T-helper 9 cell (primary cell): ENCODE data around the gene RNF146.
"Not testable (repeated sequence)": the region's sequence is repeated elsewhere in the genome, so short reads cannot be mapped to it uniquely, and the experiment has no call there.

Experiments
- DNase-seq: peaks from one replicate; pipeline ENCODE4 v3.0.0-alpha.2; 2020
- total RNA-seq, 2 donors: gene quantifications; one replicate each; lab custom pipeline; 2026; lab: John Stamatoyannopoulos, UW

Gene RNF146
- 10.4 to 43.0 reads per million in 2 donors for total RNA-seq

DNA sequence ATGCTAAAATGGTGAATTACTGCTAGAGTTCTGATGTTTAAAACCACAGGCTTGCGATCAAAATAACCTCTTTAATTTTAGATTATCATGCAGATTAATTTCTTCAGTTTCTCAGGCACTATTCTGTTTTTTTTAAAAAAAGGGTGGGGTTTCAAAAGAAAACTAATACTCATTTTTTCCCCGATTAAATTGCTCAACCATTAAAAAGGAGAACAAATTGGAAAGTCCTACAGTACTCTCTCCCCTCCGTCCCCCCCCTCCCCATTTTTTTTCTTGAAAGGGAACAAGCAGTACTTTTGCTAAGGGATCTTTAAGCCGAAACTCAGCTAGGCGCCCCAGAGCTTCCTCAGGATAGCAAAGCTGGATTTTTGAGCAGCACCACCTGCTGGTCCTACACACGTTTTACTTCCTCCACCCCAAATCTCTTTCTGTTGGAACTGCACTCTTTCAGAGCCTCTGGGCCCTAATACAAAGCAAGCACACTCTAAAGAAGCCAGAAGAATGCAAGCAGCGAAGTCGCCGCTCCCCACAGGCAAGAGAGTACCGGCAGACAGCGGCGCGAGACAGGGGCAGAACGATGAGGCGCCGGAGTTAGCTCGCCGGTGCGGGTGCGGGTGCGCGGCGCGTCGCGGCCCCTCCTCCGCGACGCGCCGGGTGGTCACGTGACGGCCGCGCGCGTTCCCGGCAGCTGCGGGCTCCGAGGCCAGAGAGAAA is at the start of gene RNF146:
TSS of gene RNF146 (plus strand) at position 687 of the 714 bp plus-strand sequence. CDS start 13,475 bp downstream, outside the sequence.
- peak; percentile 63 for DNase-seq

GRCh38 chr6:127219869-127220268 is 46.8 kb upstream of the RNF146 start:
- DNase-seq = no peak

DNA sequence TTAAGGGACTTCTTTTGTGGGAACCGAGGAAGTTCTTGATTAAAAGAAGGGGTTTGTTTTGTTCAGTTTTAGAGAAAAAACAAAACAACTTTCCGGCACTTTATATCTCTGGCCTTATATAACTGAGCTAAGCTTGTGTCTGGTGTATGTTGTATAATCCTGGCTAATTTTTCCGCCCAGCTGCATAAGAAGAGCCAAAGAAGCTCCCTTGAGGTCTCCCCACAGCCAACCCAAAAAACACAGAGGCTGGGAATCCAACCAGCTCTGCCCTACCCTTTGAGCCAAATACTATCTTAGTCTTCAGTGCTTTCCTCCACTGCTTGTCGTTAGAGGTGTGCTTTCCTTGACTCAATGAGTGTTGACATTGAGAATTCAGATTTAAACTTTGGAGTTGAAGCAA is 45.5 kb upstream of the RNF146 start:
- no peak for DNase-seq

DNA sequence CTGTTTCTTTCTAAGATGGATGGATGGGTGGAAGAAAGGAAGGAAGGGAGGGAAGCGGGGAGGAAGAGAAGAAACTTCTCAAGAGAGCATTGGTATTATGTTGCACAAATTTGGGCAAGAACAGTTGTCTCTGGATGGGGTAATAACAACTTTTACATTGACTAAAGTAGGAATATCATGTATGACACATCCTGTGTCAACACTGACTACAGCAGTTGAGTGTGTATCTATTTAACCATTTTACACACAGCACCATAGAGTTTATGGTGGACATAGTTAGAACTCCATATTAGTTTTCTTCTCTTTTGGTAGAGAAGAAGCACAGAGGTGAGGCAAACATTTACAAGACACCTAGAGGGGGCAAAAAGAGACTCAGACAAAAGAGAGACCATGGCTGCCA is 44.2 kb upstream of the RNF146 start:
- no peak for DNase-seq

DNA sequence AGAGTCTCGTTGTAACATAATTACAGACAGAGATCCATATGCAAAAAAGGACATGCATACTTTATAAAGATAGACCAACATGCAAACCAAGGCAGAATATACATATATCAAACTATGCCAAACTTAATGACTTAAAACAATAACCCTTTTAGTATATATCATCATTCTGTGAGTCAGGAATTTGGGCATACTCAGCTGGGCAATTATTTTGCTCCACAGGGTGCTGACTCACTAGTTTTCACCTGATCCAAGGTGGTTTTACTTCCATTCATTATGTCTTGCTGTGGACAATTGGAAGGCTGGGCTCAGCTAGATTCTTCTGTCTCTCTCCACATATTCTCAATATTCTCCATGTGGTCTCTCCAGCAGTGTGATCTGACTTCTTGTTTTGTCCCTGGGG is 41.2 kb upstream of the RNF146 start:
- no peak for DNase-seq

GRCh38 chr6:127233819-127234218 is 32.8 kb upstream of the RNF146 start:
- DNase-seq = not testable (repeated sequence)

DNA sequence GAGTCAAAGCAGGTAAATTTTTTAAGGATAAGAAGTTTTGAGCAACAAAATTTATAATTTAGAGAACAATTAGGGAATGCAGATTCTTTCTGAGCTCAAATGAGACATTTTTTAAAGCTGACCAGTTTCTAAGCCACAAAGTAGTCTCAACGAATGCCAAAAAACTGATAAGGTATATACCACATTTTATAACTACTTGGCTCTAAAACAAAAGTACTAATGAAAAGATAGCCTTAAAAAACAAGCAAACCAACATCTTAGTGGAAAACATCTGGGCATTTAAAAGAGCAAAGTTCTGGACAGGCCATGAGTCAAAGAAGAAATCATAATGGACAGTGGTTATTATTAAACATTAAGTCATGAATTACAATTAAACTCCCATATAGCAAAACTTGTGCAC is 23.2 kb upstream of the RNF146 start:
- no peak for DNase-seq

- no peak for DNase-seq
Measured at GRCh38 chr6:127247114-127248096, 19.3 kb upstream of the RNF146 start.

- DNase-seq = no peak
Measured at GRCh38 chr6:127249621-127250020, 17.0 kb upstream of the RNF146 start.

DNA sequence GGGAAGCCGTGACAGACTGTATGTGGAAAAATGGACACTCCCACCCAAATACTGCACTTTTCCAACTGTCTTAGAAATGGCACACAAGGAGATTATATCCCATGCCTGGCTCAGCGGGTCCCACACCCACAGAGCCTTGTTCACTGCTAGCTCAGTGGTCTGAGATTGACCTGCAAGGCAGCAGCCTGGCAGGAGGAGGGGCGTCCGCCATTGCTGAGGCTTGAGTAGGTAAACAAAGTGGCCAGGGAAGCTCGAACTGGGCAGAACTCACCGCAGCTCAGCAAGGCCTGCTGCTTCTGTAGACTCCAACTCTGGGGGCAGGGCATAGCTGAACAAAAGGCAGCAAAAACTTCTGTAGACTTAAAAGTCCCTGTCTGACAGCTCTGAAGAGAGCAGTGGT is 11.4 kb upstream of the RNF146 start:
- DNase-seq = no peak

DNA sequence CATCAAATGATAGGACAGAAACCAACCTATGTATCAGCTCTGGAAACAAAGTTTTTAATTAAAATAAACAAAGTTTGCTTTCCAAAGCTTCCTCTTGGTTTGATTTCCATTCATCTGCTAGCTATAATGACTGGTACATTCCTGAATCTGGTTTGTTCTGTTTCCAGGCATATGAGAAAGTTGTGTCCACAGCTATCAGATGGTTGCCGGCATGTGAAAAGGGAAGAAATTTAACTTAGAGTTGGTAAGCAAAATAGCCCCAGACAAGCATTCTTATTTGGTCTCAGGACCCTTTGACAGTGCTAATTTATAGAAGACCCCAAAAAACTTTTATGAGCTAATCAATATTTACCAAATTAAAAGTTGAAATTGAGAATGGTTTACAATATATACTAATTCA is 3.8 kb upstream of the RNF146 start:
- no peak for DNase-seq

- DNase-seq = no peak
Measured at GRCh38 chr6:127263481-127263880, 3.2 kb upstream of the RNF146 start.

DNA sequence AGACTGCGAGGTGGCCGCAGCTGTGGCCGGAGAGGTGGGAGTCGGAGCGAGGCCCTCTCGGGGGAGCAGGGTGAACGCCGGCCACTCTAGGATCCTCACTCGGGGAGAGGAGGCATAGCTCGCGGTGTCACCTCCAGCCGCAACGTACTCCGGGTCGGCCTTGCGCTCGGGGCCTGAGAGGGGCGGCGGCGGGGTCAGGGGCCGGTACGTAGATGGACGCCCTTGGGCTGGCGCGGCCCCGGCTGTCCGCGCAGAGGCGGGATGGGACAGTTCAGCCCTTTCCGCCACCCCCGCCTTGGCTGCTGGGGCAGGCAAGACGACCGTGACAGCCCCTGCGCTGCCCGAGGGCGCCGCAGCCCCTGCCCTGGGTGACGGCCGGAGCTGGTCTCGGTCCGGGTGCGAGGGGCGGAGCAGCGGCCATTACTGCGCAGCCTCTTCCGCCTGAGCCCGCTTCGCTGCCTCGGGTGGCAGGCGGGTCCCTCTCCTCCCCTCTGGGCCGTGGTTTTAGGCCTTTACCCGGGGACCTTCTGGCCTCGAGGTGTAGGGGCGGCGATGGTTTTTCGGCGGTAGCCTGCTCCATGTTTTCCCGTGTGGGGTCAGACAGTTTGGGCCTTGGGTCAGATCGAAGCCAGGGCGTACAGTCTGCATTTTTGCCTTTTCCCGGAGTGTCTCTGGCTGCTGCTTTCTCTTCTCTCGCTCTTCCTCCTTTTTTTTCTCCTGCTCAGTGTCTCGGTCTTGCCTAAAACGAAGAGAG is 405 bp downstream of the RNF146 start:
- DNase-seq = peak; percentile 35

DNA sequence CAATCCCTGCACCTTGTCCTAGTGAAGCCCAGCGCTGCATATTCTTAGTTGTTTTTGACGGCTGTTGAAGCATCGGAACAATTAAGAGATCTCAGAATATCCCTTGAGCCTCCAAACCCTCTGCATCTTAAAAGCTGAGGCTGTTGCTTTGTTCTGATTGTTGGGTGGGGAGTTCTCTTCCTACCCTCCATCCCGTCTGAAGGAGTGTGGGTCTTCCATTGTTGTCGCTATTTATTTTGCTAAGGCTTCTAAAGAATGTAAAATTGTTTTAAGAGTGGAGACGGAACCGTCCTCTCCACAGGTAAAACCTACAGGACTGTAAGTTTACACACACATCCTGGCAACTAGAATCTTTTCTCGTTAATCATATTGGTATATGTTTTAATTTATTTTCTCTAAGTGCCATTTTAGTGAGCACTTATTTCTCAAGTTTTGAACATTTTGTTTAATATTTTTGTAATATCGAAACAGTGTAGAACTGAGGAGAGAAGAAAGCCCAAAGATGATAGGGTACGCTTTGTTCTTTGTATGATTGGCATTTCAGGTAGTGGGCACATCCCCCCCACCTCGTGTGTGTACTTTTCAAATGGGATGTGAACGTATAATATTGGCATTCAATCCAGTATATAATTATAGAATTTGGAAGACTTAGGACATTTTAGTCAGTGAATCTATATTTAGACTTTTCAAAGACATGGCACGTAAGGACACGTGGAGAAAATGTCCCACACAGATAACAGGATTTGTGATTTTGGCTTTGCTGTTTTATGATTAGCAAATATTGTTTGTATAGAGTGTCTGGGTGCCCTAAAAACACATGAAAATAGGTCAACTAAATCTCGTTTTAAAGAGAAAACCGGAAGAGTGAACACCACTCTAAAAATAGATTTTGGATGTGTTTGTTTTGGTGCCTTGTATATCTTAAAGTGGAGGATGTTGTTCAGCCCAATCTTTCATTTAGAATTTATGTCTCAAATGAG is 1.3 kb downstream of the RNF146 start:
- no peak for DNase-seq

GRCh38 chr6:127272576-127272975 is 5.9 kb downstream of the RNF146 start:
- no peak for DNase-seq

DNA sequence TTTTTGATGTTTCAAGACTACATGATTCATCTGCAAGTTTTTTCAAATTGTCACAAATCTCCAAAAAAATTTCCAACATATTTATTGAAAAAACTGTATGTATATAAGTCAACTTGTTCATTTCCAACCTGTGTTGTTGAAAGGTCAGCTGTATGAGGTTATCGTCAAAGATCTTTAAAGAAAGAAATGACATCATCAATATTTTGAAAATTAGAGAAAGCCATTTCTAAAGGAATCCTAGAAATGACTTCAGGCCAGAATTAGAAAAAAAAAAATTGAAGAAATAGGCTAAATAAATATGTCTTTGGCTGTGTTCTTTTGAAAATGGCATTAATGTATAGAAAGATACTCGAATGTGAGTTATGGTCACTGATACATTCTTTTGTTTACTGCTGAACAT is 6.8 kb downstream of the RNF146 start:
- no peak for DNase-seq

DNA sequence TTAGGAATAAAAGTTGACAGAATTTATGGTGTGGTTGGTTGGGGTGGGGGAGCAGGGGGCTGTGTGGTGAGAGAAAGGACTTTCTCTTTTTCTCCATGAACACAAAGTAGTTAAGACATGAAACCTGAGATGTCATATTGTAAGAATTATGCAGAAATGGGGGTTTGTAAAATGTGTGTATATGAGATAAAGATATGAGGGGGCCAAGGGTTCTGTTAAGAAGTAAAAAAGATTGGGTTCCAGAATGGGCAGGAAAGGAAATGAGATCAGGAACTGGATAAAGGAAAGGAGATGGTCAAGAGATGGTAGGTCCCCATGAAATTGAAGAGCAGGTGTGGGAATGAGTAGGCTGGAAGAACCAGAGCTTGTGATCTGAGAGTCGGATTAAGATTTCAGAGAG is 9.7 kb downstream of the RNF146 start:
- no peak for DNase-seq

DNA sequence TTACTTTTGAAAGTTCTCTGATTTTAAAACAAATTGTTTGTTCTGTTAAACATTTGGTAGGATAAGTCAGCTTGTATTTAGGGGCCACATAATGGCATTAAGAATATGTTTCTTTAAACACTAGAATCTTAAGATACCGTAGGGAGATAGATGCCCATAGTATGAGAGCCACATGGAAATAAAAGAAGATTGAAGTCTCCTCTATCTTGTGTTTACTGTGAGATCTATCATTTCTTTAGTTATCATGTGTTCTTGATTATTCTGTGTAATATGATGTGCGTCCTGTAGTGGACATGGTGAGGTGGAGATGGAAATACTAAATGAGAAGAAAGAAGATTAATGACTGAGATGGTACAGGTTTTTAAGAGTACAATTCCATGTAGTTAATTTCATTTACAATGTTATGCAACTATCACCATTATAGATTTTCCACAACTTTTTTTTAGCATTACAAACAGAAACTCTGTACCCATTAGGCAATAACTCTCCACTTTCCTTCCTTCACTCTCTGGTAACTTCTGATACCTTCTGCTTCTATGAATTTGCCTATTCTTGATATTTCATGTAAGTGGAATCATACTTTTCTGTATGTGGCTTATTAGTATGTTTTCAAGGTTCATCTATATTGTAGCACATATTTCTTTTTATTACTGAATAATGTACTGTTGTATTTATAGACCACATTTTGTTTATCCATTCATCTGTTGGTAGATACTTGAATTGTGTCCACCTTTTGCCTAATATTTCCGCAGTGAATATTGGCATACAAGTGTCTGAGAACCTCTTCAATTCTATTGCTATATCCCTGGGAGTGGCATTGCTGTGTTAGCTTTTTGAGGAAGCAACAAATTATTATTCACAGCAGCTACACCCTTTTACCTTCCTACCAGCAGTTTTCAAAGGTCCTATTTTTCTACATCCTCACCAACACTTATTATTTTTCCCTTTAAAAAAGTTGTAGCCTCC is 11.5 kb downstream of the RNF146 start:
- no peak for DNase-seq

DNA sequence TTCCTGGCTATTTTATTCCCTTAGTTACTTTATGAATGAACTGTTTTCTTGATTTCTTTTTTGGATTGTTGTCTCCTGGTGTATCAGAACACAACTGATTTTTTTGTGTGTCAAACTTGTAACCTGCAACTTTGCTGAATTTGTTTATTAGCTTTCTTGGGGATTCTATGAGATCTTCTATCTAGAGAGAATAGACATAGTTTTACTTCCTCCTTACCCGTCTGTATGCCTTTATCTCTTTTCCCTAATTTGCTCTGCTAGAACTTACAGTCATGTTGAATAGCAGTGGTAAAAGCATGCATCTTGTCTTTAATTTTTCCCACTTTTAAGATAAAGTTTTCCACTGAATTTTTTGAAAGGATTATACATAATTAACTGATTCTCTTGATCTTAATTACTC is 13.2 kb downstream of the RNF146 start:
- no peak for DNase-seq

DNA sequence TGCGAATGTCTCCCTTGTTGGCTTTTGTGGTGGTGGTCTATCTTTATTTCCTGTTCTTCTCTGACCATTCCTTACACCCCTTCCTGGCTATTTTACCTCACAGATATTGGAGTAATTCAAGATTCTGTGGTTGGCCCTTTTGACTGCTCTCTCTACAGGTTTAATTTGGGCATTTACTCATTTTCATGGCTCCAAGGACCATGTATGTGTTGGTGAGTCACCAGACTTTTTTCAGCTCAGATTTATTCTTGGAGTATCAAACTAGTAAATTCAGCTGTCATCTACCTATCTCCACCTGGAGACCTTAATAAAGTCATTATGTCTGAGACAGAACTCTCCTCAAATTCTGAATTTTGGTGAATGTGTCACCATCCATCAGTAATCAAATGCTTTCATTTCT is 15.5 kb downstream of the RNF146 start:
- DNase-seq = no peak

DNA sequence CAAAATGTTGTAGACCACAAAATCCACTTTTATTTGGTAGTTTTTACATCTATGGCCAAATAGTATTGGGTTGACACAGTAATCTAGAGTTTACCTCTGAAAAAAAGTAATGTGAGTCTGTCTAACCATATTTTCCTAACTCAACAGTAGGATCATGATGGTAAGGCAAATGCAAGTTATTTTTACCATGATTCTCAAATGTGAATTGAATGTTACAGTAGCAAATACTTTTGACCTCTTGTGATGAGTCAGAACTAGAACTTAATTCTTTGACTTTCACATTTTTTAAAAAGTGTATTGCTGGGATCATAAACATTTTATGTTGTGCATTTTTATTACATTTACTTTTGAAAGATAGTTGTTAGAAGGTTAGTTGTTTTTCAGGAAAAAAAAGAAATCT is 22.0 kb downstream of the RNF146 start:
- no peak for DNase-seq
